ENCODE data around the gene EXTL1. TPM values are rescaled to one million over a fixed set of nuclear protein-coding genes. Genes with fewer than 3 reads are reported as not detected.
"Not testable (repeated sequence)": the region's sequence is repeated elsewhere in the genome, so short reads cannot be mapped to it uniquely, and the experiment has no call there.

EXTL1 gene
- total RNA-seq, 1 donor from 2014 or later, result 0.74 TPM

DNA sequence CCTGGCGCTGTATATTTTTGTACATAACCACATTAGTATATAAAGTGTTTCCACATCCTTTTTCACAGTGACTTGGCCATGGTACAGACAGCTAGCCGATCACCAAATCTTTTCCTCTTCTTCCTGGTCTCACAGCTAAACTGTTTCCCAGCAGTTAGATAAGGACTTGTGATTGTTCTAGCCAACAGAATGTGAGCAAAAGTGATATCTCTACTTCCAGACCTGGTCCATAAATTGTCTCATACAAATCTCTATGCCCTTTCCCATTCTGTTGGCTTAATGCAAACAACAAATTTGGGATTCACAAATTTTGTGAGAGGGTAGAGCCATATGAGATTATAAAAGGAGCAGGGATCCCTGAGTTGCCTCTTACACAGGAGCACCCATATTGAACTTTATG is 43.2 kb upstream of the EXTL1 start:
- Histone ChIP-seq H3K36me3 (peaks cover 0 to 54% of the 10 kb centered on the region in 2 donors), H3K4me3 (no peak overlapping the region), H3K4me1 (no peaks in the 10 kb centered on the region), H3K27ac (no peak overlapping the region), H3K27me3 (no peaks in the 10 kb centered on the region), H3K9me3 (no peaks in the 10 kb centered on the region)
- no peak for DNase-seq (ENCODE audit: extremely low spot score in 2 of 2)
- intact Hi-C loops (cut with DNase I), result no loop called here
- TF ChIP-seq, protein P1, sequence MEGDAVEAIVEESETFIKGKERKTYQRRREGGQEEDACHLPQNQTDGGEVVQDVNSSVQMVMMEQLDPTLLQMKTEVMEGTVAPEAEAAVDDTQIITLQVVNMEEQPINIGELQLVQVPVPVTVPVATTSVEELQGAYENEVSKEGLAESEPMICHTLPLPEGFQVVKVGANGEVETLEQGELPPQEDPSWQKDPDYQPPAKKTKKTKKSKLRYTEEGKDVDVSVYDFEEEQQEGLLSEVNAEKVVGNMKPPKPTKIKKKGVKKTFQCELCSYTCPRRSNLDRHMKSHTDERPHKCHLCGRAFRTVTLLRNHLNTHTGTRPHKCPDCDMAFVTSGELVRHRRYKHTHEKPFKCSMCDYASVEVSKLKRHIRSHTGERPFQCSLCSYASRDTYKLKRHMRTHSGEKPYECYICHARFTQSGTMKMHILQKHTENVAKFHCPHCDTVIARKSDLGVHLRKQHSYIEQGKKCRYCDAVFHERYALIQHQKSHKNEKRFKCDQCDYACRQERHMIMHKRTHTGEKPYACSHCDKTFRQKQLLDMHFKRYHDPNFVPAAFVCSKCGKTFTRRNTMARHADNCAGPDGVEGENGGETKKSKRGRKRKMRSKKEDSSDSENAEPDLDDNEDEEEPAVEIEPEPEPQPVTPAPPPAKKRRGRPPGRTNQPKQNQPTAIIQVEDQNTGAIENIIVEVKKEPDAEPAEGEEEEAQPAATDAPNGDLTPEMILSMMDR (IDR thresholded peaks at IDR 0.05), result no peak
- TF ChIP-seq POLR2A (IDR thresholded peaks at IDR 0.05), result no peak

DNA sequence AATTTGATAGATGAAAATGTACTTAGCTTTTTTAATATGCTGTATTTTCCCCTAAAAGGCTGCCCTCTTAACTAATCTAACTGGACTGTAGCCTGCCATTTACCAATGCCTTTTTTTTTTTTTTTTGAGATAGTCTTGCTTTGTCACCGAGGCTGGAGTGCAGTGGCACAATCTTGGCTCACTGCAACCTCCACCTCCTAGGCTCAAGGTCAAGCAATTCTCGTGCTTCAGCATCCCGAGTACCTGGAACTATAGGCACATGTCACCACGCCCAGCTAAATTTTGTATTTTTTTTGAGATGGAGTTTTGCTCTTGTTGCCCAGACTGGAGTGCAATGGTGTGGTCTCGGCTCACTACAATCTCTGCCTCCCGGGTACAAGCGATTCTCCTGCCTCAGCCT is 42.4 kb upstream of the EXTL1 start:
- intact Hi-C loops (cut with DNase I), result no loop called here
- Histone ChIP-seq H3K27ac (no peak overlapping the region), H3K4me3 (no peak overlapping the region), H3K27me3 (no peaks in the 10 kb centered on the region), H3K36me3 (peaks cover 0 to 54% of the 10 kb centered on the region in 2 donors), H3K9me3 (no peaks in the 10 kb centered on the region), H3K4me1 (no peaks in the 10 kb centered on the region)
- no peak for DNase-seq (ENCODE audit: extremely low spot score in 2 of 2)
- TF ChIP-seq, protein P1 (IDR thresholded peaks at IDR 0.05), result no peak
- TF ChIP-seq POLR2AphosphoS5 (IDR thresholded peaks at IDR 0.05; ENCODE audit: insufficient read depth in 1 of 2, low read depth in 1 of 2) (no peak), POLR2A (IDR thresholded peaks at IDR 0.05) (no peak)

DNA sequence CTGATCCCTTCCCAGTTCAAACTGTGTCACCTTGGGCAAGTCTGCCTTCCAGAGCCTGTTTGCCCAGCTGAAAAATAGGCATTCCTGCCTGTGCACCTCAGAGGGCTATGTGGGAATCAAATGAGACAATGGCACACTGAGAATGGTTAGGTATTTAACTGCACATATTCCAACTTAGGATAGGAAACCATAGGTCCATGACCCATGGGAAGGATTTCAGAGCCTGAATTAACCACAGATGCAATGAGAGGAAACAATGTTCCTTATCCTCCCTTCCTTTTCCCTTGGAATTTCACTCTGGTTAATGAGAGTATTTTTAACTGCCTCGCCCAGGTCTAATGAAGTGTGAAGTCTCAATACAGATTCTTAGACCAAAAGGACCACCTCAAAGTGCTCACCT is 36.4 kb upstream of the EXTL1 start:
- TF ChIP-seq, protein P1 (IDR thresholded peaks at IDR 0.05), result no peak
- TF ChIP-seq POLR2A (IDR thresholded peaks at IDR 0.05) (no peak), POLR2AphosphoS5 (IDR thresholded peaks at IDR 0.05; ENCODE audit: insufficient read depth in 1 of 2, low read depth in 1 of 2) (no peak)
- H3K4me1 ChIP-seq, result no peaks in the 10 kb centered on the region
- no peaks in the 10 kb centered on the region for H3K9me3 ChIP-seq
- H3K27me3 ChIP-seq, result no peaks in the 10 kb centered on the region
- intact Hi-C loops (cut with DNase I), result no loop called here
- no peak for DNase-seq (ENCODE audit: extremely low spot score in 2 of 2)
- no peak overlapping the region for H3K27ac ChIP-seq
- H3K4me3 ChIP-seq, result no peak overlapping the region
- peaks cover 0 to 51% of the 10 kb centered on the region in 2 donors for H3K36me3 ChIP-seq

DNA sequence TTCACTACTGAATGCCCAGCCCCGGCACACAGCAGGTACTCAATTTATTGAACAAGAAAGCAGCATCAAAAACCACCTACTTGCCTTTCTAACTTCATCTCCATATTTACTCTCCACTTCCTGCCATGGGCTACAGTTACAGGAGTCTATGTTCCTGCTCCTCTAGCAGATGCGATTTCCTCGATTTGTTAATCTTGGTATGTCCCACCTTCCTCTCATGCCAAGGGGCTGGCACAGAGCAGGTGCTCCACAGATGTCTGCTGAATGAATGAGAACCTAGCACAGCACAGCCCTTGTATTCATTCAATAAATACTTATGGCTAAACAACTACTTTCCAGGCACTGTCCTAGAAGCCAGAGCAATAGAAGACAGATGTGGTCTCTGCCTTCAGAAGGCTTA is 35.9 kb upstream of the EXTL1 start:
- Histone ChIP-seq H3K9me3 (no peaks in the 10 kb centered on the region), H3K27me3 (no peaks in the 10 kb centered on the region), H3K36me3 (peaks cover 0 to 49% of the 10 kb centered on the region in 2 donors), H3K4me1 (no peaks in the 10 kb centered on the region), H3K4me3 (no peak overlapping the region), H3K27ac (no peak overlapping the region)
- no peak for DNase-seq (ENCODE audit: extremely low spot score in 2 of 2)
- intact Hi-C loops (cut with DNase I), result no loop called here
- TF ChIP-seq POLR2A (IDR thresholded peaks at IDR 0.05), result no peak
- TF ChIP-seq, protein P1 (IDR thresholded peaks at IDR 0.05), result no peak
- no peak for TF ChIP-seq POLR2AphosphoS5 (IDR thresholded peaks at IDR 0.05; ENCODE audit: insufficient read depth in 1 of 2, low read depth in 1 of 2)

DNA sequence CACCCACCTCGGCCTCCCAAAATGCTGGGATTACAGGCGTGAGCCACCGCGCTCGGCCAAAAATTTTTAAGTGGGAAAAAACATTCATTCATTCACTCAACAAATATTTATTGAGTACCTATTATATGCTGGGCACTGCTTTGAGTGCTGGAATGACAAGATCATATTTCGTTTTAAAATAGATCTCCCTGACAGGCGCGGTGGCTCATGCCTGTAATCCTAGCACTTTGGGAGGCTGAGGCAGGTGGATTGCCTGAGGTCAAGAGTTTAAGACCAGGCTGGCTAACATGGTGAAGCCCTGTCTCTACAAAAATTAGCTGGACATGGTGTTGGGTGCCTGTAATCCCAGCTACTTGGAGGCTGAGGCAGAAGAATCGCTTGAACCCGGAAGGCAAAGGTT is 34.8 kb upstream of the EXTL1 start:
- H3K4me3 ChIP-seq; H3K4me1 ChIP-seq; H3K9me3 ChIP-seq; intact Hi-C loops (cut with DNase I); DNase-seq (ENCODE audit: extremely low spot score in 2 of 2); H3K27me3 ChIP-seq; H3K27ac ChIP-seq: not testable (repeated sequence)
- peaks cover 0 to 38% of the 10 kb centered on the region in 2 donors for H3K36me3 ChIP-seq

DNA sequence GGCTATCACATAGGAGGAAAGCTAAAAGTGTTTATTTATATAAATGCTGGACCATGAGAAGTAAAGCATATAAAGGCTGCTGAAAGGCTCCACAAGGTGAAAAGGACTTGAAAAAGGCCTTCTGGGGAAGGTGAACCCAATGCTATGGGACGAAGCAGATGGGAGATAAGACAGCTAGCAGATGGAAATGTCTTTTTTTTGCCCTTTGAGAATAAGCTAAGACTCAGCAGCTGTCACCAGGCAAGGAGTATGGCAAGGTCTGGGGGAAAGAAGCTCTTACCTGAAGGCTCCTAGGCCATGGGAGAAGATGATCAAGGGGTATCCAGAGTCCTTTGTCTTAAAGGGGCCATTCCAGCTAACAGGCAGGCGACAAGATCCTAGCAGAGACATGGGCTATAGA is 33.6 kb upstream of the EXTL1 start:
- intact Hi-C loops (cut with DNase I), result no loop called here
- no peaks in the 10 kb centered on the region for H3K9me3 ChIP-seq
- TF ChIP-seq POLR2AphosphoS5 (IDR thresholded peaks at IDR 0.05; ENCODE audit: insufficient read depth in 1 of 2, low read depth in 1 of 2) (no peak), POLR2A (IDR thresholded peaks at IDR 0.05) (no peak)
- TF ChIP-seq, protein P1 (IDR thresholded peaks at IDR 0.05), result no peak
- H3K27me3 ChIP-seq, result no peaks in the 10 kb centered on the region
- H3K27ac ChIP-seq, result no peak overlapping the region
- H3K4me1 ChIP-seq, result no peaks in the 10 kb centered on the region
- no peak for DNase-seq (ENCODE audit: extremely low spot score in 2 of 2)
- no peak overlapping the region for H3K4me3 ChIP-seq
- H3K36me3 ChIP-seq, result peaks cover 0 to 26% of the 10 kb centered on the region in 2 donors

All from vagina (tissue), 2 donors.